Measurements from ENCODE around the gene RPS6KA4. TPM values are rescaled to one million over a fixed set of nuclear protein-coding genes. Genes with fewer than 3 reads are reported as not detected.
A peak's percentile ranks its signal among the peaks of the same experiment; 100 is the strongest.

RPS6KA4 gene
- total RNA-seq, 1 experiment from 2014 or later: 67.3 TPM

GRCh38 chr11:64369440-64370421, 10.8 kb downstream of the RPS6KA4 start:
- ChIA-PET CTCF (no interaction called here), RAD21 (ENCODE audit: low non-redundant PET in 1 of 2, low total read pairs in 2 of 2, uncharacterized antibody in 2 of 2, unreplicated experiment in 2 of 2) (no interaction called here), POLR2A (no interaction called here)
- no peak for TF ChIP-seq SRF (IDR thresholded peaks at IDR 0.05; ENCODE audit: low read depth)
- peak in 2 of 3 experiments; percentile 13 to 31; a peak in 1 of 6 replicates for TF ChIP-seq CTCF (IDR thresholded peaks at IDR 0.05 in 2 of 3, conservative IDR thresholded peaks at IDR 0.05 in 1 of 3; ENCODE audit: borderline replicate concordance in 1 of 3, insufficient read depth in 1 of 3, low read depth in 2 of 3, low read length in 2 of 3)
- no peak for TF ChIP-seq FOSL1 (IDR thresholded peaks at IDR 0.05; ENCODE audit: low read depth)
- TF ChIP-seq CEBPB (IDR thresholded peaks at IDR 0.05; ENCODE audit: low read depth): no peak
- no peak for DNase-seq (ENCODE audit: low read depth, low spot score)
- Histone ChIP-seq H4K20me1 (ENCODE audit: insufficient read depth) (no peaks in the 10 kb centered on the region), H3K4me2 (ENCODE audit: low read length) (no peak overlapping the region), H3K4me1 (ENCODE audit: control insufficient read depth in 1 of 2, insufficient read depth in 2 of 2, low read length in 2 of 2) (peaks cover 5 to 20% of the 10 kb centered on the region in 2 experiments; a peak in 3 of 4 replicates), H2AFZ (ENCODE audit: low read depth, low read length, poor library complexity, severe bottlenecking) (no peak overlapping the region), H3K27me3 (ENCODE audit: insufficient read depth, low read length) (no peaks in the 10 kb centered on the region), H3K36me3 (ENCODE audit: control insufficient read depth in 1 of 2, insufficient read depth in 2 of 2, low read length in 2 of 2) (peaks cover 14 to 39% of the 10 kb centered on the region in 2 experiments), H3K9me3 (ENCODE audit: control insufficient read depth in 1 of 2, insufficient read depth in 1 of 2, low read depth in 1 of 2, low read length in 2 of 2) (no peaks in the 10 kb centered on the region), H3K4me3 (replicated peaks in 1 of 2; ENCODE audit: low read depth in 1 of 2, low read length in 2 of 2) (no peak overlapping the region), H3K9me2 (ENCODE audit: insufficient read depth) (no peaks in the 10 kb centered on the region), H3K79me2 (ENCODE audit: insufficient read depth, low read length) (no peaks in the 10 kb centered on the region; the same call in 1 of the 2 replicates), H3K27ac (ENCODE audit: low read depth, low read length) (no peak overlapping the region), H3K9ac (ENCODE audit: low read length) (no peak overlapping the region)
- BruUV-seq (replicated peaks): no TSS peak
- no peak for ATAC-seq
- intact Hi-C loops (cut with micrococcal nuclease): no loop called here

- Histone ChIP-seq H3K27ac (ENCODE audit: low read depth, low read length) (no peak overlapping the region), H3K9me3 (ENCODE audit: control insufficient read depth in 1 of 2, insufficient read depth in 1 of 2, low read depth in 1 of 2, low read length in 2 of 2) (no peaks in the 10 kb centered on the region), H4K20me1 (ENCODE audit: insufficient read depth) (no peaks in the 10 kb centered on the region), H3K4me1 (ENCODE audit: control insufficient read depth in 1 of 2, insufficient read depth in 2 of 2, low read length in 2 of 2) (peaks cover 5 to 20% of the 10 kb centered on the region in 2 experiments; a peak in 3 of 4 replicates), H3K27me3 (ENCODE audit: insufficient read depth, low read length) (no peaks in the 10 kb centered on the region), H3K4me2 (ENCODE audit: low read length) (no peak overlapping the region), H3K79me2 (ENCODE audit: insufficient read depth, low read length) (no peaks in the 10 kb centered on the region; the same call in 1 of the 2 replicates), H3K9me2 (ENCODE audit: insufficient read depth) (no peaks in the 10 kb centered on the region), H3K4me3 (replicated peaks in 1 of 2; ENCODE audit: low read depth in 1 of 2, low read length in 2 of 2) (no peak overlapping the region), H3K9ac (ENCODE audit: low read length) (no peak overlapping the region), H3K36me3 (ENCODE audit: control insufficient read depth in 1 of 2, insufficient read depth in 2 of 2, low read length in 2 of 2) (peaks cover 11 to 25% of the 10 kb centered on the region in 2 experiments), H2AFZ (ENCODE audit: low read depth, low read length, poor library complexity, severe bottlenecking) (no peak overlapping the region)
- CTCF ChIA-PET: interaction anchor here (2.2 kb wide), 1 partner anchor 16 kb away, joined by 11 read pairs; no protein-coding TSS in a partner anchor
- POLR2A ChIA-PET: interaction anchor here (1.9 kb wide), 1 partner anchor 13 kb away, joined by 12 read pairs; the partner anchor contains the start of gene RPS6KA4
- BruUV-seq (replicated peaks): no TSS peak
- no peak for ATAC-seq
- intact Hi-C loops (cut with micrococcal nuclease): no loop called here
- DNase-seq (ENCODE audit: low read depth, low spot score): no peak
- RAD21 ChIA-PET (ENCODE audit: low non-redundant PET in 1 of 2, low total read pairs in 2 of 2, uncharacterized antibody in 2 of 2, unreplicated experiment in 2 of 2): interaction anchor here in 1 of 2 experiments (0.6 kb wide), 1 partner anchor 29 kb away, joined by 3 read pairs; no protein-coding TSS in a partner anchor
- TF ChIP-seq JUND (IDR thresholded peaks at IDR 0.05) (no peak), SRF (IDR thresholded peaks at IDR 0.05; ENCODE audit: low read depth) (no peak), EZH2 (IDR thresholded peaks at IDR 0.05) (no peak), RAD21 (IDR thresholded peaks at IDR 0.05; ENCODE audit: low read depth) (no peak), ZNF274 (IDR thresholded peaks at IDR 0.05; ENCODE audit: low read depth, low read length) (no peak), CTCF (IDR thresholded peaks at IDR 0.05 in 2 of 3, conservative IDR thresholded peaks at IDR 0.05 in 1 of 3; ENCODE audit: borderline replicate concordance in 1 of 3, insufficient read depth in 1 of 3, low read depth in 2 of 3, low read length in 2 of 3) (no peak), MAX (IDR thresholded peaks at IDR 0.05) (no peak), EGR1 (IDR thresholded peaks at IDR 0.05; ENCODE audit: low read depth) (no peak), ZFX (IDR thresholded peaks at IDR 0.05) (no peak), YY1 (IDR thresholded peaks at IDR 0.05; ENCODE audit: extremely low read depth, insufficient replicate concordance, low read depth, low read length) (no peak), EZH2phosphoT487 (IDR thresholded peaks at IDR 0.05; ENCODE audit: borderline replicate concordance) (no peak)
Observed at GRCh38 chr11:64371201-64371600, 12.2 kb downstream of the RPS6KA4 start.

Measured in HCT116 (cell line).